GM12878 (cell line): ENCODE measurements around the gene TXNIP. TPM values are rescaled to one million over a fixed set of nuclear protein-coding genes. Genes with fewer than 3 reads are reported as not detected.

Experiments
- BHLHE40 ChIP-seq, 2 experiments: fragments of 450-650 bp in 1 of 2; IDR thresholded peaks; 2 replicates each; pipeline ENCODE4 v1.6.1; 2011 to 2017; ENCODE audit warnings: low read depth in 2 of 2, borderline replicate concordance in 1 of 2, improper control_type of control experiment in 1 of 2, low read length in 1 of 2, mild to moderate bottlenecking in 1 of 2
- CEBPB ChIP-seq, 2 experiments: fragments of 150-350 bp in 1 of 2; IDR thresholded peaks; 2 replicates each; pipeline ENCODE4 v1.6.1; 2012 to 2014; ENCODE audit warnings: low read depth in 2 of 2, low read length in 2 of 2, borderline replicate concordance in 1 of 2, inconsistent platforms in 1 of 2
- E2F8 ChIP-seq: fragments of 450-650 bp; IDR thresholded peaks from 2 replicates; pipeline ENCODE4 v1.6.1; 2018; ENCODE audit warnings: mild to moderate bottlenecking, low read depth, moderate library complexity; ENCODE audit not compliant: partially characterized antibody
- ESRRA ChIP-seq: IDR thresholded peaks from 2 replicates; pipeline ENCODE4 v1.6.1; 2012; ENCODE audit warnings: mild to moderate bottlenecking, low read length, improper control_type of control experiment
- HDAC6 ChIP-seq: fragments of 200-600 bp; sonication (generic); IDR thresholded peaks from one replicate; pipeline ENCODE4 v1.8.0; 2017; ENCODE audit warnings: antibody characterized with exemption; ENCODE audit not compliant: unreplicated experiment
- HDGF ChIP-seq: fragments of 450-650 bp; IDR thresholded peaks from 2 replicates; pipeline ENCODE4 v1.6.1; 2016; ENCODE audit warnings: antibody characterized with exemption
- JUNB ChIP-seq: IDR thresholded peaks from 2 replicates; pipeline ENCODE4 v1.6.1; 2016; ENCODE audit warnings: antibody characterized with exemption, mild to moderate bottlenecking
- MEF2B ChIP-seq: fragments of 450-650 bp; IDR thresholded peaks from 2 replicates; pipeline ENCODE4 v1.6.1; 2018; ENCODE audit warnings: mild to moderate bottlenecking, moderate library complexity; ENCODE audit not compliant: partially characterized antibody, poor library complexity, severe bottlenecking
- MXI1 ChIP-seq: fragments of 150-350 bp; IDR thresholded peaks from 2 replicates; pipeline ENCODE4 v1.6.1; 2011; ENCODE audit warnings: low read depth, mild to moderate bottlenecking, inconsistent platforms, low read length, improper control_type of control experiment
- MYC ChIP-seq: IDR thresholded peaks from 2 replicates; pipeline ENCODE4 v1.6.1; 2011; ENCODE audit warnings: mild to moderate bottlenecking, low read length, moderate library complexity, inconsistent platforms; ENCODE audit not compliant: insufficient read depth, insufficient replicate concordance, insufficient read length, severe bottlenecking
- SREBF1 ChIP-seq: IDR thresholded peaks from 2 replicates; pipeline ENCODE4 v1.6.1; 2012; ENCODE audit warnings: mild to moderate bottlenecking, low read length
- USF1 ChIP-seq: IDR thresholded peaks from 2 replicates; pipeline ENCODE4 v1.6.1; 2011; ENCODE audit warnings: borderline replicate concordance, low read depth, mild to moderate bottlenecking, moderate library complexity, mixed read lengths, low read length; ENCODE audit not compliant: insufficient read depth; ENCODE audit errors: extremely low read length
- ZZZ3 ChIP-seq: IDR thresholded peaks from 2 replicates; pipeline ENCODE4 v1.6.1; 2011; ENCODE audit warnings: low read depth; ENCODE audit not compliant: control insufficient read depth, insufficient read length
- polyA plus RNA-seq, 11 experiments: library from polyadenylated mRNA; depleted of rRNA in 4 of 11; unstranded in 6 of 11; stranded (reverse) in 5 of 11; fragments of >200 nt; fragmentation: Nextera tagmentation in 4 of 11; fragmentation: Illumina TruSeq in 1 of 11; extraction: Ambion mirVana in 4 of 11; extraction: Trizol in 1 of 11; gene quantifications; 1 replicate in 1 of 11; 2 replicates in 10 of 11; pipeline versions ENCODE4 v1.2.1 to v1.2.3, GENCODE V29; 2011 to 2016; ENCODE audit warnings: inconsistent platforms in 2 of 11, missing spikeins in 2 of 11, low read depth in 1 of 11
- total RNA-seq, 4 experiments: library from RNA; depleted of rRNA in 3 of 4; stranded (reverse); fragments of >200 nt in 3 of 4; fragmentation: Illumina TruSeq in 1 of 4; extraction: Trizol in 1 of 4; gene quantifications; 2 replicates each; pipeline versions ENCODE4 v1.2.1 to v1.2.3, GENCODE V29; 2013 to 2021
- TF ChIP-seq, protein P1 (sequence below): fragments of 450-650 bp; IDR thresholded peaks from 2 replicates; pipeline ENCODE4 v1.6.1; 2017; ENCODE audit warnings: mild to moderate bottlenecking, low read depth, inconsistent platforms; ENCODE audit not compliant: poor library complexity, severe bottlenecking
- TF ChIP-seq, protein P2 (sequence below): fragments of 150-350 bp; IDR thresholded peaks from 2 replicates; pipeline ENCODE4 v1.6.1; 2014; ENCODE audit warnings: mild to moderate bottlenecking, low read depth, low read length
- TF ChIP-seq, protein P3 (sequence below): fragments of 450-650 bp; IDR thresholded peaks from 2 replicates; pipeline ENCODE4 v1.6.1; 2017; ENCODE audit warnings: mild to moderate bottlenecking, moderate library complexity

TXNIP gene
- total and polyA plus RNA-seq, 10 of the 15 experiments (the other 5 are each of a cell fraction or from before 2014, with no cell fraction given): 48.7 to 133 (median 107) TPM

DNA sequence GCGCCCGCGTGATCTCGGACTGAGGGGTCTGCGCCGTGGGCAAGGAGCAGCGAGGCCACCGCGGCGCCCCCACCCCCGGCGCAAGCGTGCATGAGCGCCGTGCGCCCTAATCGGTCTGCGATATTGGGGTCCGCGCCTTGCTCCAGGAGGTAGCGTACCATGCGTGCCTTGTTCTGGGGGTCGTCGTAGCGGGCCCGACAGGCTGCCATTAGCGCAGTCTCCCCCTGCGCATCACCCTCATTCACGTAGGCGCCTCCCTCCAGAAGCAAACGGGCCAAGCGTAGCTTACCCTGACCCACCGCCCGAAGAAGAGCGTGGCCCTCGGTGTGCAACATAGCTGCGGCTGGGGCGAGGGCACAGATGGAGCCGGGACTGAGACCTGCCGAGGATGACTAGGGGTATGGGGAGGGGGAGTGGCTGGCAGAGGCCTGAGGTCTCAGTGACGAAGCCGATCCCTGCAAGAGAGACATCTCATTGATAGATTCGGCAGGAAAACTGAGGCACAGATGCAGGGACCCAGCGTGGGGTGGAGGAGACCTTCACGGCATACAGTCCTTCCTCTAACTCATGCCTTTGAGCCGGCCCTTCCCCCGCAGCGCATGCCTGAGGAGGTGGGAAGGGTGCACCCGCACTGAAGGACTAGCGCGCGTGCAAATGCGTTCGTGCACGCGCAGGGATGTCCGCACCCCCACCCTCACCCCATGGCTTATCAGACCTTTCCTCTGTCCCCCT lies 34.8 kb downstream of the TXNIP start (continued):
- TF ChIP-seq, protein P1, sequence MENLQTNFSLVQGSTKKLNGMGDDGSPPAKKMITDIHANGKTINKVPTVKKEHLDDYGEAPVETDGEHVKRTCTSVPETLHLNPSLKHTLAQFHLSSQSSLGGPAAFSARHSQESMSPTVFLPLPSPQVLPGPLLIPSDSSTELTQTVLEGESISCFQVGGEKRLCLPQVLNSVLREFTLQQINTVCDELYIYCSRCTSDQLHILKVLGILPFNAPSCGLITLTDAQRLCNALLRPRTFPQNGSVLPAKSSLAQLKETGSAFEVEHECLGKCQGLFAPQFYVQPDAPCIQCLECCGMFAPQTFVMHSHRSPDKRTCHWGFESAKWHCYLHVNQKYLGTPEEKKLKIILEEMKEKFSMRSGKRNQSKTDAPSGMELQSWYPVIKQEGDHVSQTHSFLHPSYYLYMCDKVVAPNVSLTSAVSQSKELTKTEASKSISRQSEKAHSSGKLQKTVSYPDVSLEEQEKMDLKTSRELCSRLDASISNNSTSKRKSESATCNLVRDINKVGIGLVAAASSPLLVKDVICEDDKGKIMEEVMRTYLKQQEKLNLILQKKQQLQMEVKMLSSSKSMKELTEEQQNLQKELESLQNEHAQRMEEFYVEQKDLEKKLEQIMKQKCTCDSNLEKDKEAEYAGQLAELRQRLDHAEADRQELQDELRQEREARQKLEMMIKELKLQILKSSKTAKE: no peak
- TF ChIP-seq HDAC6 (no peak), SREBF1 (no peak), E2F8 (no peak), MXI1 (peak; percentile 68; the same call in 1 of the 2 replicates), MYC (no peak), JUNB (no peak), ESRRA (no peak), BHLHE40 (IDR thresholded peaks at IDR 0.05; ENCODE audit: borderline replicate concordance in 1 of 2, low read depth in 2 of 2, low read length in 1 of 2) (peak; percentile 39 to 53; a peak in 1 of 4 replicates), MEF2B (no peak), USF1 (no peak), HDGF (0 out of 2 replicates have a peak, but pooled peaks have one; percentile 29), ZZZ3 (no peak), CEBPB (IDR thresholded peaks at IDR 0.05; ENCODE audit: borderline replicate concordance in 1 of 2, low read depth in 2 of 2, low read length in 2 of 2) (no peak)
- TF ChIP-seq, protein P2, sequence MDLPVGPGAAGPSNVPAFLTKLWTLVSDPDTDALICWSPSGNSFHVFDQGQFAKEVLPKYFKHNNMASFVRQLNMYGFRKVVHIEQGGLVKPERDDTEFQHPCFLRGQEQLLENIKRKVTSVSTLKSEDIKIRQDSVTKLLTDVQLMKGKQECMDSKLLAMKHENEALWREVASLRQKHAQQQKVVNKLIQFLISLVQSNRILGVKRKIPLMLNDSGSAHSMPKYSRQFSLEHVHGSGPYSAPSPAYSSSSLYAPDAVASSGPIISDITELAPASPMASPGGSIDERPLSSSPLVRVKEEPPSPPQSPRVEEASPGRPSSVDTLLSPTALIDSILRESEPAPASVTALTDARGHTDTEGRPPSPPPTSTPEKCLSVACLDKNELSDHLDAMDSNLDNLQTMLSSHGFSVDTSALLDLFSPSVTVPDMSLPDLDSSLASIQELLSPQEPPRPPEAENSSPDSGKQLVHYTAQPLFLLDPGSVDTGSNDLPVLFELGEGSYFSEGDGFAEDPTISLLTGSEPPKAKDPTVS: no peak
- TF ChIP-seq, protein P3, sequence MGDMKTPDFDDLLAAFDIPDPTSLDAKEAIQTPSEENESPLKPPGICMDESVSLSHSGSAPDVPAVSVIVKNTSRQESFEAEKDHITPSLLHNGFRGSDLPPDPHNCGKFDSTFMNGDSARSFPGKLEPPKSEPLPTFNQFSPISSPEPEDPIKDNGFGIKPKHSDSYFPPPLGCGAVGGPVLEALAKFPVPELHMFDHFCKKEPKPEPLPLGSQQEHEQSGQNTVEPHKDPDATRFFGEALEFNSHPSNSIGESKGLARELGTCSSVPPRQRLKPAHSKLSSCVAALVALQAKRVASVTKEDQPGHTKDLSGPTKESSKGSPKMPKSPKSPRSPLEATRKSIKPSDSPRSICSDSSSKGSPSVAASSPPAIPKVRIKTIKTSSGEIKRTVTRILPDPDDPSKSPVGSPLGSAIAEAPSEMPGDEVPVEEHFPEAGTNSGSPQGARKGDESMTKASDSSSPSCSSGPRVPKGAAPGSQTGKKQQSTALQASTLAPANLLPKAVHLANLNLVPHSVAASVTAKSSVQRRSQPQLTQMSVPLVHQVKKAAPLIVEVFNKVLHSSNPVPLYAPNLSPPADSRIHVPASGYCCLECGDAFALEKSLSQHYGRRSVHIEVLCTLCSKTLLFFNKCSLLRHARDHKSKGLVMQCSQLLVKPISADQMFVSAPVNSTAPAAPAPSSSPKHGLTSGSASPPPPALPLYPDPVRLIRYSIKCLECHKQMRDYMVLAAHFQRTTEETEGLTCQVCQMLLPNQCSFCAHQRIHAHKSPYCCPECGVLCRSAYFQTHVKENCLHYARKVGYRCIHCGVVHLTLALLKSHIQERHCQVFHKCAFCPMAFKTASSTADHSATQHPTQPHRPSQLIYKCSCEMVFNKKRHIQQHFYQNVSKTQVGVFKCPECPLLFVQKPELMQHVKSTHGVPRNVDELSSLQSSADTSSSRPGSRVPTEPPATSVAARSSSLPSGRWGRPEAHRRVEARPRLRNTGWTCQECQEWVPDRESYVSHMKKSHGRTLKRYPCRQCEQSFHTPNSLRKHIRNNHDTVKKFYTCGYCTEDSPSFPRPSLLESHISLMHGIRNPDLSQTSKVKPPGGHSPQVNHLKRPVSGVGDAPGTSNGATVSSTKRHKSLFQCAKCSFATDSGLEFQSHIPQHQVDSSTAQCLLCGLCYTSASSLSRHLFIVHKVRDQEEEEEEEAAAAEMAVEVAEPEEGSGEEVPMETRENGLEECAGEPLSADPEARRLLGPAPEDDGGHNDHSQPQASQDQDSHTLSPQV: no peak
